Right atrium auricular region (tissue), 2 donors: ENCODE measurements around the gene TSSK1B. TPM values are rescaled to one million over a fixed set of nuclear protein-coding genes. Genes with fewer than 3 reads are reported as not detected.

ENCODE experiments used
- DNase-seq: peaks from one replicate; pipeline ENCODE4 v3.0.0-alpha.2; 2019; ENCODE audit warnings: low spot score
- H3K27ac ChIP-seq, 2 donors: fragments of 200-600 bp; sonication (generic); 1 replicate in 1 of 2; 2 replicates in 1 of 2; pipeline ENCODE4 v1.5.1; 2016 to 2019
- H3K27me3 ChIP-seq, 2 donors: fragments of 200-600 bp; sonication (generic); one replicate each; pipeline versions ENCODE4 v1.5.1 to v1.6.0; 2017 to 2019
- H3K36me3 ChIP-seq: fragments of 200-600 bp; sonication (generic); one replicate; pipeline ENCODE4 v1.5.1; 2016
- H3K4me1 ChIP-seq, 2 donors: fragments of 200-600 bp; sonication (generic); one replicate each; pipeline versions ENCODE4 v1.5.1 to v1.6.0; 2017 to 2019
- H3K4me3 ChIP-seq, 2 donors: fragments of 200-600 bp; sonication (generic); 1 replicate in 1 of 2; 2 replicates in 1 of 2; pipeline ENCODE4 v1.5.1; 2017 to 2019; ENCODE audit warnings: mild to moderate bottlenecking in 1 of 2, moderate library complexity in 1 of 2
- H3K9me3 ChIP-seq, 2 donors: fragments of 200-600 bp; sonication (generic); one replicate each; pipeline ENCODE4 v1.5.1; 2019
- total RNA-seq, 2 donors: library from RNA; depleted of rRNA; stranded (reverse); fragments of >200 nt; gene quantifications; one replicate each; pipeline ENCODE4 v1.1.0, GENCODE V29; 2016
- TF ChIP-seq, protein P1 (sequence below), 2 donors: fragments of 200-600 bp; sonication (generic); IDR thresholded peaks; one replicate each; pipeline ENCODE4 v1.5.1; 2019; ENCODE audit warnings: antibody characterized with exemption in 2 of 2

The TSSK1B gene
- total RNA-seq, 2 donors from 2014 or later = not detected

DNA sequence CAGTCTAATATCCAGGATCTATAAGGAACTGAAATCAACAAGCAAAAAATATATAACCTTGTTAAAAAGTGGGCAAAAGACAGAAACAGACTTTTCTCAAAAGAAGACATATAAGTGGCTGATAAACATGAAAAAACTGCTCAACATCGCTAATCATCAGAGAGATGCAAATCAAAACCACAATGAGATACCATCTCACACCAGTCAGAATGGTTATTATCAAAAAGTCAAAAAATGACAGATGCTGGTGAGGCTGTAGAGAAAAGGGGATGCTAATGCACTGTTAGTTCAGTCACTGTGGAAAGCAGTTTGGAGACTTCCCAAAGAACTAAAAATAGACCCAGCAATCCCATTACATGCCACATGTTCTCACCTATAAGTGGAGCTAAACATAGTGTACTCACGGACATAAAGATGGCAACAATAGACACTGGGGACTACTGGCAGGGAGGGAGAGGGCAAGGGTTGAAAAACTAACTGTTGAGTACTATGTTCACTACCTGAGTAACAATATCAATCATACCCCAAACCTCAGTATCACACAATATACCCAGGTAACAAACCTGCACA is 11.7 kb upstream of the TSSK1B start:
- H3K27ac ChIP-seq = no peak overlapping the region
- no peaks in the 10 kb centered on the region for H3K27me3 ChIP-seq
- H3K4me3 ChIP-seq = no peak overlapping the region
- TF ChIP-seq, protein P1, sequence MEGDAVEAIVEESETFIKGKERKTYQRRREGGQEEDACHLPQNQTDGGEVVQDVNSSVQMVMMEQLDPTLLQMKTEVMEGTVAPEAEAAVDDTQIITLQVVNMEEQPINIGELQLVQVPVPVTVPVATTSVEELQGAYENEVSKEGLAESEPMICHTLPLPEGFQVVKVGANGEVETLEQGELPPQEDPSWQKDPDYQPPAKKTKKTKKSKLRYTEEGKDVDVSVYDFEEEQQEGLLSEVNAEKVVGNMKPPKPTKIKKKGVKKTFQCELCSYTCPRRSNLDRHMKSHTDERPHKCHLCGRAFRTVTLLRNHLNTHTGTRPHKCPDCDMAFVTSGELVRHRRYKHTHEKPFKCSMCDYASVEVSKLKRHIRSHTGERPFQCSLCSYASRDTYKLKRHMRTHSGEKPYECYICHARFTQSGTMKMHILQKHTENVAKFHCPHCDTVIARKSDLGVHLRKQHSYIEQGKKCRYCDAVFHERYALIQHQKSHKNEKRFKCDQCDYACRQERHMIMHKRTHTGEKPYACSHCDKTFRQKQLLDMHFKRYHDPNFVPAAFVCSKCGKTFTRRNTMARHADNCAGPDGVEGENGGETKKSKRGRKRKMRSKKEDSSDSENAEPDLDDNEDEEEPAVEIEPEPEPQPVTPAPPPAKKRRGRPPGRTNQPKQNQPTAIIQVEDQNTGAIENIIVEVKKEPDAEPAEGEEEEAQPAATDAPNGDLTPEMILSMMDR (IDR thresholded peaks at IDR 0.05) = no peak
- H3K9me3 ChIP-seq = peaks cover 0 to 7% of the 10 kb centered on the region in 2 donors
- DNase-seq = no peak
- H3K4me1 ChIP-seq = no peaks in the 10 kb centered on the region
- H3K36me3 ChIP-seq = no peaks in the 10 kb centered on the region

DNA sequence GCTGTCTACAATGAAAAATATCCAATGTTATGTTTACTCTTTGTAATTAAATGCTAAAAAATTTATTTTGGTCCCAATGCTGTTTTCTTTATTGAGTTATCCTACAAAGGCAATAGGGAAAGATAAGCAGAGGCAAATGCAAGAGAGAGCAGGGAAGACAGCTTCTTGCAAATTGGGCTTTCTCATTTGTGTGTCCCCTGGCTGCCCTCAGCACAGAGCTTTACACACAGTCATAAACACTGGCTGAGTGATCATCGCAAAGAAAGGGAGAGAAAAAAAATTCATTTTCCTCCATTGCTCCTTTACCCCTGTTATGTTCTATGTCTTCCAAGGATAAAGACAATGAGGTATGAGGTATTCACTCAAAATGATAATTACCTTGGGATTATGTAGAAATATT is 2.3 kb upstream of the TSSK1B start:
- Histone ChIP-seq H3K27ac (no peak overlapping the region), H3K9me3 (no peaks in the 10 kb centered on the region), H3K4me3 (no peak overlapping the region), H3K4me1 (peaks cover 0 to 15% of the 10 kb centered on the region in 2 donors), H3K36me3 (no peaks in the 10 kb centered on the region), H3K27me3 (no peaks in the 10 kb centered on the region)
- TF ChIP-seq, protein P1 (IDR thresholded peaks at IDR 0.05) = no peak
- DNase-seq = no peak

DNA sequence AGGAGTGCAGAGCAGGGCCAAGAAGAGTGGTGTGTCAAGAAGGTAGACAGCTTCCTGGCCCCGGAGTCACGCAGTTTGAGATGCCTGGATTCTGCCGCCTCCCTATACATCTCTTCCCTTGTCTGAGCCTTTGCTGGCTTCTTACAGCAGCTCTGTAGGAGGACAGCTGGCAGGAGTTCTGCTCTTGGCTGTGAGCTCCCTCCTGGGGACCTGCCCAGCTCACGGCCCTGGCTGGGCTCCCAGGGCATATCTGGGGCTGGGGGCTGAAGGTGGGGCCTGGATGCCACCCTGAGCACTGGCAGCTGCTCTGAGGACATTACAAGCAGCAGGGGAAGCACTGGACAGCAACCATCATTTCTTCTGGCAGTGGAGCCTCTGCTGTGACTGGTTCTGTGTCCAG is 786 bp upstream of the TSSK1B start:
- Histone ChIP-seq H3K9me3 (no peaks in the 10 kb centered on the region), H3K4me1 (peaks cover 0 to 15% of the 10 kb centered on the region in 2 donors), H3K27ac (no peak overlapping the region), H3K36me3 (no peaks in the 10 kb centered on the region), H3K4me3 (no peak overlapping the region), H3K27me3 (no peaks in the 10 kb centered on the region)
- TF ChIP-seq, protein P1 (IDR thresholded peaks at IDR 0.05) = no peak
- no peak for DNase-seq

DNA sequence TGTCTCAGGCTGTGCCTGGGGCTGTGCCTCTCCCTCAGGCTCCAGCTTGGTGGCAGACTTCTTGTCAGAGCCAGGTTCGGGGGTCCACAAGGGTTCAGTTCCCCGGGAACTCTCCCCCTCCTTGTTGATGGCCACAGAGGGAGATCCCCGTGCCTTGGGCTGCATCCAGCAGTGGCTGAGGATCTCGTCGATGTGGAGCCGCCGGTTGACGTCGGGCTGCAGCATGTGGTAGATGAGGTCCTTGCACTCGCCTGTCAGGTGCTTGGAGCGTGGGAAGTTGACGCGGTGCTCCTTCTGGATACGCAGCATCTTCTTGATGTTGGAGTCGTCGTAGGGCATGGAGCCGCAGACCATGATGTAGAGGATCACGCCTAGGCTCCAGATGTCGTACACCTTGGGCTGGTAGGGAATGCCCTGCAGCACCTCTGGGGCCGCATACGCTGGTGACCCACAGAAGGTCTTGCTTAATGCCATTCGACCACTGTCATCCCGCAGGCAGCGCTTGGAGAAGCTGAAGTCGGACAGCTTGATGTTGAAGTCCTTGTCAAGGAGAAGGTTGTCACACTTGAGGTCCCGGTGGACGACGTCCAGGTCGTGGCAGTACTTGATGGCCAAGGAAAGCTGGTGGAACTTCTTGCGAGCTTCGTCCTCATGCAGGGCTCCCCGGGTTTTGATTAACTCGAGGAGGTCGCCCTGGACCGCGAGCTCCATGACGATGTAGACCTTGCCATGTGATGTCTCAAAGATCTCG is 752 bp downstream of the TSSK1B start:
- H3K9me3 ChIP-seq = no peaks in the 10 kb centered on the region
- H3K27me3 ChIP-seq = no peaks in the 10 kb centered on the region
- DNase-seq = no peak
- H3K36me3 ChIP-seq = no peaks in the 10 kb centered on the region
- no peak overlapping the region for H3K27ac ChIP-seq
- H3K4me1 ChIP-seq = peaks cover 0 to 15% of the 10 kb centered on the region in 2 donors
- no peak overlapping the region for H3K4me3 ChIP-seq
- TF ChIP-seq, protein P1 (IDR thresholded peaks at IDR 0.05) = no peak

DNA sequence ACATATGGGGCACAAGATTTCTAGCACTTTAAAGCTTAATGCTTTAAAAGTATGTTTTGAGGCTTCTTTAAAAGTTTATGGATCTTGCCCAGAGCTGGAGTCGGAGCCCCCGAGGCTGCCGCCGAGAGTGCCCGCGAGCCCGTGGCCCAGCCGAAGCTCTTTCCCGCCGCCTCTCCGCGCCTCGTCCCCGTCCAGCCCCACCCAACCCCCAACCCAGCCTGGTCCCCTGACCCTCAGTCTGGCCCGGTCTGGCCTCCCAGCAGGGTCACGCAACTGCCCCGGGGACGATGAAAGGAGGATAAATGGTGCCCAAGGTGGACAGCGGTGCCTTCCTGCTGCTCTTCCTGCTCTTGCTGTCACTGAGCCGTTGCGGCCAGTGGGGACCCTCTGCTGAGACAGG is 1.7 kb downstream of the TSSK1B start:
- Histone ChIP-seq H3K27ac (no peak overlapping the region), H3K27me3 (no peaks in the 10 kb centered on the region), H3K36me3 (no peaks in the 10 kb centered on the region), H3K4me3 (no peak overlapping the region), H3K4me1 (peaks cover 0 to 15% of the 10 kb centered on the region in 2 donors), H3K9me3 (no peaks in the 10 kb centered on the region)
- DNase-seq = no peak
- TF ChIP-seq, protein P1 (IDR thresholded peaks at IDR 0.05) = no peak
